Measurements from ENCODE around the gene CHST10.

- TF ChIP-seq TCF7L2 (IDR thresholded peaks at IDR 0.05; ENCODE audit: borderline replicate concordance, low read depth, low read length): no peak
- TF ChIP-seq, protein P1, sequence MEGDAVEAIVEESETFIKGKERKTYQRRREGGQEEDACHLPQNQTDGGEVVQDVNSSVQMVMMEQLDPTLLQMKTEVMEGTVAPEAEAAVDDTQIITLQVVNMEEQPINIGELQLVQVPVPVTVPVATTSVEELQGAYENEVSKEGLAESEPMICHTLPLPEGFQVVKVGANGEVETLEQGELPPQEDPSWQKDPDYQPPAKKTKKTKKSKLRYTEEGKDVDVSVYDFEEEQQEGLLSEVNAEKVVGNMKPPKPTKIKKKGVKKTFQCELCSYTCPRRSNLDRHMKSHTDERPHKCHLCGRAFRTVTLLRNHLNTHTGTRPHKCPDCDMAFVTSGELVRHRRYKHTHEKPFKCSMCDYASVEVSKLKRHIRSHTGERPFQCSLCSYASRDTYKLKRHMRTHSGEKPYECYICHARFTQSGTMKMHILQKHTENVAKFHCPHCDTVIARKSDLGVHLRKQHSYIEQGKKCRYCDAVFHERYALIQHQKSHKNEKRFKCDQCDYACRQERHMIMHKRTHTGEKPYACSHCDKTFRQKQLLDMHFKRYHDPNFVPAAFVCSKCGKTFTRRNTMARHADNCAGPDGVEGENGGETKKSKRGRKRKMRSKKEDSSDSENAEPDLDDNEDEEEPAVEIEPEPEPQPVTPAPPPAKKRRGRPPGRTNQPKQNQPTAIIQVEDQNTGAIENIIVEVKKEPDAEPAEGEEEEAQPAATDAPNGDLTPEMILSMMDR (tag by site-specific recombination; IDR thresholded peaks at IDR 0.05): no peak
- no peak for TF ChIP-seq YY1 (tag by site-specific recombination; IDR thresholded peaks at IDR 0.05)
- no peak for TF ChIP-seq ZFP41 (tag by site-specific recombination; IDR thresholded peaks at IDR 0.05; ENCODE audit: borderline replicate concordance)
- no peak for TF ChIP-seq ZNF292 (tag by site-specific recombination; IDR thresholded peaks at IDR 0.05; ENCODE audit: borderline replicate concordance, low read depth)
- no peak for TF ChIP-seq KLF16 (tag by site-specific recombination; IDR thresholded peaks at IDR 0.05)
- TF ChIP-seq, protein P2, sequence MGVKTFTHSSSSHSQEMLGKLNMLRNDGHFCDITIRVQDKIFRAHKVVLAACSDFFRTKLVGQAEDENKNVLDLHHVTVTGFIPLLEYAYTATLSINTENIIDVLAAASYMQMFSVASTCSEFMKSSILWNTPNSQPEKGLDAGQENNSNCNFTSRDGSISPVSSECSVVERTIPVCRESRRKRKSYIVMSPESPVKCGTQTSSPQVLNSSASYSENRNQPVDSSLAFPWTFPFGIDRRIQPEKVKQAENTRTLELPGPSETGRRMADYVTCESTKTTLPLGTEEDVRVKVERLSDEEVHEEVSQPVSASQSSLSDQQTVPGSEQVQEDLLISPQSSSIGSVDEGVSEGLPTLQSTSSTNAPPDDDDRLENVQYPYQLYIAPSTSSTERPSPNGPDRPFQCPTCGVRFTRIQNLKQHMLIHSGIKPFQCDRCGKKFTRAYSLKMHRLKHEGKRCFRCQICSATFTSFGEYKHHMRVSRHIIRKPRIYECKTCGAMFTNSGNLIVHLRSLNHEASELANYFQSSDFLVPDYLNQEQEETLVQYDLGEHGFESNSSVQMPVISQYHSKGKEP (tag by site-specific recombination; IDR thresholded peaks at IDR 0.05): no peak
- no peak for TF ChIP-seq SCRT2 (tag by site-specific recombination; IDR thresholded peaks at IDR 0.05)
- no peak for TF ChIP-seq ZBTB6 (tag by site-specific recombination; IDR thresholded peaks at IDR 0.05)
- TF ChIP-seq ZNF274 (IDR thresholded peaks at IDR 0.05; ENCODE audit: low read length): no peak
- no peak for TF ChIP-seq ZNF274 (tag by site-specific recombination; IDR thresholded peaks at IDR 0.05; ENCODE audit: borderline replicate concordance)
Measured at GRCh38 chr2:100404411-100404810, 13.1 kb downstream of the CHST10 start.
